COLO668 (cell line): Measurements from ENCODE around the gene PSD4.

Experiments
- DNase-seq: peaks from one replicate; lab custom pipeline; 2025; ENCODE audit not compliant: unreplicated experiment; lab: John Stamatoyannopoulos, UW

Gene PSD4

GRCh38 chr2:113235347-113236226 is 61.8 kb downstream of the PSD4 start:
- peak; percentile 53 for DNase-seq

GRCh38 chr2:113236367-113237159 is 62.8 kb downstream of the PSD4 start:
- peak; percentile 22 for DNase-seq

- DNase-seq, result no peak
Measured at GRCh38 chr2:113237604-113238160, 63.9 kb downstream of the PSD4 start.

GRCh38 chr2:113238871-113239839 is 65.4 kb downstream of the PSD4 start:
- no peak for DNase-seq

GRCh38 chr2:113240150-113240914 is 66.6 kb downstream of the PSD4 start:
- peak; percentile 12 for DNase-seq

- DNase-seq, result no peak
Measured at GRCh38 chr2:113240915-113241911, 67.4 kb downstream of the PSD4 start.

GRCh38 chr2:113242327-113242726 is 68.6 kb downstream of the PSD4 start:
- no peak for DNase-seq

GRCh38 chr2:113245276-113245711 is 71.5 kb downstream of the PSD4 start:
- DNase-seq, result no peak

- DNase-seq, result no peak
Measured at GRCh38 chr2:113246606-113247005, 72.8 kb downstream of the PSD4 start.

GRCh38 chr2:113248997-113249770 is 75.4 kb downstream of the PSD4 start:
- DNase-seq, result peak; percentile 58

GRCh38 chr2:113251118-113251517 is 77.3 kb downstream of the PSD4 start:
- no peak for DNase-seq

GRCh38 chr2:113252047-113252590 is 78.3 kb downstream of the PSD4 start:
- no peak for DNase-seq

- DNase-seq, result no peak
Measured at GRCh38 chr2:113253453-113253852, 79.7 kb downstream of the PSD4 start.

- DNase-seq, result no peak
Measured at GRCh38 chr2:113255140-113256070, 81.6 kb downstream of the PSD4 start.

- DNase-seq, result no peak
Measured at GRCh38 chr2:113257516-113258264, 83.9 kb downstream of the PSD4 start.
